ENCODE measurements around the gene WDR5.

The WDR5 gene

GRCh38 chr9:134132208-134132870 is 3.5 kb upstream of the WDR5 start:
- DNase-seq = no peak

DNA sequence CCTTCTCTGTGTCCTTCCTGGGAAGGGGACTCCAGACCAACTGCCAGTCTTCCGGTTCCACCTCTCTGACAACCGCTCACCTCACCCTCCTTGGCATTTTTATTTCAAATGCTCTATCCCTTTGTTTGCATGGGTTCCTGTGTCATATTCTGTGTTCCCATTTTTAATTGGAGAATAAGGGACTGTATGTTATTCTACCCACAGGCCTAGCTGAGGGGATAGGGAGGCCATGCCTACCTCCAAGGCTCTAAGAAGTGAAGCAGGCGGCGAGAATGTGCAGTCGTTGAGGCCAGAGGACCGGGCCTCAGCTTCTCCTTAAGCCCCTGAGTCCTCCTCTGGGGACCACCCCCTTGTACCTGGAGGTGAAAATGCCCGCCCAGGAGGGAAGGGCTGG is 936 bp upstream of the WDR5 start:
- DNase-seq = no peak

GRCh38 chr9:134136118-134136995 is 475 bp downstream of the WDR5 start:
- peak; percentile 12 for DNase-seq

GRCh38 chr9:134136996-134137299 is 1.1 kb downstream of the WDR5 start:
- no peak for DNase-seq

DNA sequence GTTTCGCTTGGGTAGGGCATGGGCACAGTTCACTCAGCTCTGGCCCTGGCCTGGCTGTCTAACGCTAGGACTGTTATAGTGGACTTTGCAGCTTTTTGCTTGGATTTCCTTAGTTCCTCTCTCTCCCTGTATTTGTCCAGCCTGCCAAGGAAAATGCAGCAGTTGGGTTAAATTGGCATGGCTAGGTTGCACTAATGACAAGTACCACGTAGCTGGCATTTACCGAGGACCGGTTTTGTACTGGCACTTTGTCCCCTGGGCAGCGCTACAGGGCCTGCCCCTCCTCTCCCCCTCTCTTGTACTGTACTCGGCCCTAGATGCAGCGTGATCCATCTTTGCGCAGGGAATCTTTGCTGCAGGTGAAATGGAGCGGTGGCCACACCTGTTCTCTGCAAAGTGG is 2.4 kb downstream of the WDR5 start:
- no peak for DNase-seq

DNA sequence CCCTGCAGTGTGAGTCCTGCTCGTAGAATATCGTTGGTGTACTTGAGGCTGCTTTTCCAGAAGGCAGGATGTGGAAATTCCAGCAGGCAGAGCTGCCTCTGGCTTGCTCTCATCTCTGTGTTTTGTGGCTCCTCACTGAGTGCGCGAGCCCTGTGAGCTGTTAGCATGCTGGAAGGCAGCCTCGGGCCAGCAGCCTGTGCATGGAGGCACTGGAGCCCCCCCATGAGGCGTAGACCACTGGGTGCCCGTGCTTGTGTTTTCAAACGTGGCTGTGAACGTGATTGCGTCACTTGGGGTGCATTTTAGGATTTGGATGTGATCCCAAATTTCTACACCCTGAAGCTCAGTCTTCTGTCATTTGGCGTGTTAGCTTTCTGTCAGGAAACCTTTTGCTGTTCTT is 3.2 kb downstream of the WDR5 start:
- DNase-seq = no peak

GRCh38 chr9:134141906-134142305 is 6.0 kb downstream of the WDR5 start:
- no peak for DNase-seq

- DNase-seq = no peak
Observed at GRCh38 chr9:134144801-134145200, 8.9 kb downstream of the WDR5 start.

- DNase-seq = no peak
Observed at GRCh38 chr9:134145262-134145661, 9.4 kb downstream of the WDR5 start.

- DNase-seq = no peak
Observed at GRCh38 chr9:134146774-134147493, 11.1 kb downstream of the WDR5 start.

GRCh38 chr9:134149380-134149779 is 13.5 kb downstream of the WDR5 start:
- no peak for DNase-seq

- DNase-seq = no peak
Observed at GRCh38 chr9:134150557-134151214, 14.8 kb downstream of the WDR5 start.

- no peak for DNase-seq
Observed at GRCh38 chr9:134152022-134152448, 16.2 kb downstream of the WDR5 start.

GRCh38 chr9:134152488-134152887 is 16.6 kb downstream of the WDR5 start:
- no peak for DNase-seq

DNA sequence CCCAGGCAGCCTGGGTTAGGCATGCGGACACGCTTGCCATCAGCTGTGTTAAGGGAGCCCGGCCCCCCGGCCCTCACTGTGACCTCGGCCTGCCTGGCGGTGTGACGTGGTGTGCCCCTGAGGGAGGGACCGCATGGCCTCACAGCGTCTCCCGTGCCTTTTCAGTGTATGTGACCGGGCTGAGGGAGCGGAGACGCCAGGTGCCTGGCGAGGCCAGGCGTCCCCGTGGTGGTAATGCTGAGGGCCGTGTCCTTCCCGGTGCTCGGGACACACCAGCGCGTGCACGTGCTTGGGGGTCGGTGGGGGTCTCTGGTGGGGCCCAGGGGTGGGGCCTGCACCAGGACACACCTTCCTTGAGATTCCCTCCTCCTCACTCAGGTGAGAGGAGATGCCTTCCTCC is 17.6 kb downstream of the WDR5 start:
- DNase-seq = no peak

DNA sequence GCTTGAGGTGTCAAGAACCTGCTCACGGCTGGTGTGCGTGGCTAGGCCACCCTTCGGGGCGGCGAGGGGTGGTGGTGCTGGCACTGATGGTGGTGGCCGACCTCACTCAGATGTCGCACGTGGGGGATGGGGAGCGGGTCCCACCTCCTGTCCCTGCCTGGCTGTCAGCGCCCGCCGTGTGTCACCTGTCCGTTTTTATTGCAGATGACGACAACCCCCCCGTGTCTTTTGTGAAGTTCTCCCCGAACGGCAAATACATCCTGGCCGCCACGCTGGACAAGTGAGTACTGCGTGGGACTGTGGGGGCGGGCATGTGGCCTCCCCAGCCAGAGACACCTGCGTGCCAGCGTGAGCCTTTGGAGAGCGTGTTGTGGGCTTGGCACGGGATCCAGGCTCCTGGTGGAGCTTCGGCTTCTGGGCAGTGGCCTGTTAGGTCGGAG is 18.4 kb downstream of the WDR5 start:
- no peak for DNase-seq

DNA sequence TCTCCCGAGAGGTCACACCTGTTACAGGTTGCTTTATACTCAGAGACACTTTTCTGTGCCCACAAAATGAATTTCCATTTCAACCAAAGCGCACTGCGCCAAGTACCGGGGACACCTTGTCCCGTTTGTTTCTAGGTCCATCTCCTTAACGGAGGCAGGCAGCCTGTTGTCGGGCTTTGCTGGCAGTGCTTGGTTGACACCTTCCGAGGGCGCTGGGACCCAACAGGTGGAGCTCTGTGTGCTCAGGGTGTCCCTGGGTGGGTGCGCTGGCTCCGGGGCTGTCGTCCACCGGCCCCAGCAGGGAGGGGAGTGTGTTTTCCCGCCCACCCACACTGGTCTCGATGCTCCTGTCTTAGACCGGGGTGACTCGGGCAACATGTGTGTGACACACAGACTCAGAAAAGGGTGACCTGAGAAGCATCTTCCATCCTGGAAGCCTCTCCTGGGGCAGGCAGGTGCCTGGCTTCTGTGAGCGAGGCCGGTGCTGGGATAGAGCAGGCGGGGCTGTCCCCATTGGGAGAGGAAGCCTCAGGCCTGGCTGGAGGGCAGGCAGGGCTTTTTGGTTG is 20.0 kb downstream of the WDR5 start:
- no peak for DNase-seq

DNA sequence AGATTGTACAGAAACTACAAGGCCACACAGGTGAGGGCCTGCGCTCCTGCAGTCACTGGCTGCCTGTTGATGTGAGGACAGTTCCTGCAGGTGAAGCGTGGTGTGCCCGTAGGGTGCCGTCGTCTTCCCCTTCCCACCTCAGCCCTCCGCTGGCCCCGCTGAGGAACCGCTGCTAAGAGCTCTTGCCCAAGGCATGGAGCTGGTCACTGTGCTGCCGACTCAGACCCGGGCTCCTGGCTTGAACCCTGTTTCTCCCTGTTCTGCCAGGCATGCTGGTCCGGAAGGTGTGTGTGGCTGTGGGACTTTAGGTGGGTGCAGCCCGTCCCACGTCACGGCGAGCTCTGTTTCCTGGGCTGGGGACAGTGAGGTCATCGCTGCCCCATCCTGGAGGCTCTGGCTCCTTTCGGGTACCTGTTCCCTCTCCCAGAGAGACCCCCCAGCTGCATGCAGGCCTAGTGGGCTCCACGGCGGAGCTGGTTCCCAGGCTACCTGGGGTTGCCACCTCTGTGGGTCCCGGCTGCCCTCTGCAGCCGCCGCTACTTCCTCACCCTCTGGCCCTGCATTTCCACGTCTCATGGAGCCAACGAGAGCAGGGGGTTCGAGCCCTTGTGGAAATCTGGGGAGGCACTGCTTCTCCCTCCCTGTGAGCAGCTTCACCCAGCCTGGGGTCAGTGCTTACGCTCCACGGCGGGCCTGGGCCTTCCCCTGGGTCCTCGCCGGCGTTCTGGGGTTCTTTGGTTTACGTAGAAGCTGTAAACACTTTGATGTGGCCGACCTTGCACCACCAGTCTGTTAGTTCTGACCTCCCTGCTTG is 20.9 kb downstream of the WDR5 start:
- no peak for DNase-seq

DNA sequence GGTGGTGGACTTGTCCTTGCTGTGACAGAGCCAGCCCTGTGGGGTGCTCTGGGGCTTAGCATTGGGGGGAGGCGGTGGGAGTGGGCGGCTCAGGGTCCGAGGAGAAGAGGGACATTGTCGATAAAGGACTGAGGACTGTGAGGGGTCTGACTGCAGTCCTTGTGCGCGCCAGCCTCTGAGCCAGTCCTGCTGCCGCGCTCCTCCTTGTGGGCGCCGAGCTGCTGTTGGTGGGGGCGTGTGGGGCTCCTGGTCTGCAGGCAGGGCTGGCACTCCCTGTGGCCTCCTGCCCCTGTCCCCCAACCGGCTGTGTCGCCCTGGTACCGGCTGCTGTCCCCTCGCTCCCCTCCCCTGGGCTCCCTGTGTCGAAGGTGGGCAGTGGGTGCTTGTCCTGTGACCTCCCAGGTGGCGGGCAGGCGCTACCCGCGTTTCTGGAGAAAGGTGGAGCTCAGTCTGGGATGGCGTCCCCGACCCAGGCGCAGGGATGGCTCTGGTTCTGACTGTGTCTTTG is 21.6 kb downstream of the WDR5 start:
- DNase-seq = no peak

DNA sequence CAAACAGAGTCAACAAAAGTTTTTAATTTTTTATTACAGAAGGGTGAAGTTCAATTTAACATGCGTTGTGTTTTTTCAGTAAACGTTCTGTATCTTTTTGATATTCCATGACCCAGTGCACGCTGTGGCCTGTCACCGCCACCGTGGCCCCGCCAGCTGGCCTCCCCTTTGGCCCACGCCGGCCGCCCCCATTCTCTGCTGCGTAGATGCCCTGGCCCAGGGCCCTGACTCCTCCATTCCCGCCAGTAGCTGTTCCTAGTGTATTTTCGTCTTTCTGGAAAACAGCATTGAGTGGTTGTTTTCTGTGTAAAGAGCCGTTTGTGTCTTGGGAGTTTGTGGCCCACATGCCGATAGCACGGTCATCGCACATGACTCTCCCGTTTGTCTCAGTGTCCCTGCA is 22.4 kb downstream of the WDR5 start:
- DNase-seq = no peak

DNA sequence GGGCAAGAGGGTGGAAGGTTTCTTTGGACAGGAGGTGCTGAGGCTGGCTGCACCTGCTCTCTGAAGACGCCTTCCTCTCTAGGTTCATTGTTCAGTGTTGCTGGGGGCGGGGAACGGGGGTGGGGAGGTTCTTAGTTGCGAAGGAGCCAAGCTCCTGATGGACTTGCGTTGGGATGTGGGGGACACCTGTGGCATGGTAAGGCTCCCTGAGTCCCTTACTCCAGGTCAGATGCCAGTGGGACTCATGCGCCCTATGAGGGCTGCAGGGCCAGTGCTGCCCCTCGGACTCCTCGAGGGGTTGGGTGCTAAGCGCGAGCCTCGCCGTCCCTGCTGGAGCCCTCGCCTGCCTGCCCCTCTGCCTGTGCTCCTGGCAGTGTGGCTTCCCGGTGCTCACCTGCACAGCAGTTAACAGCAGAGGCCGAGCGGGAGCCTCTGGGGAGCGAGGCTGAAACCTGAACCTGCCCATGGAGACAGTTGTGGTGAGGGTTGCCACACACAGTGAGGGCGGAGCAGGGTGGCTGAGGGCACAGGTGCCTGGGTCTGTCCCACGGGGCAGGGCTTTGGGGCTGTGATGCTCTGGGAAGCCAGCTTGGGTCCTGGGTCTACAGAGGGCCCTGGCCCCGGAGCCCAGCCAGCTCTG is 23.0 kb downstream of the WDR5 start:
- DNase-seq = no peak
